ENCODE data around the gene MUC20. TPM values are rescaled to one million over a fixed set of nuclear protein-coding genes. Genes with fewer than 3 reads are reported as not detected.
"Not testable (repeated sequence)": the region's sequence is repeated elsewhere in the genome, so short reads cannot be mapped to it uniquely, and the experiment has no call there.

MUC20 gene
- total RNA-seq, 3 donors from 2014 or later = 29.5 to 147 (median 112) TPM

DNA sequence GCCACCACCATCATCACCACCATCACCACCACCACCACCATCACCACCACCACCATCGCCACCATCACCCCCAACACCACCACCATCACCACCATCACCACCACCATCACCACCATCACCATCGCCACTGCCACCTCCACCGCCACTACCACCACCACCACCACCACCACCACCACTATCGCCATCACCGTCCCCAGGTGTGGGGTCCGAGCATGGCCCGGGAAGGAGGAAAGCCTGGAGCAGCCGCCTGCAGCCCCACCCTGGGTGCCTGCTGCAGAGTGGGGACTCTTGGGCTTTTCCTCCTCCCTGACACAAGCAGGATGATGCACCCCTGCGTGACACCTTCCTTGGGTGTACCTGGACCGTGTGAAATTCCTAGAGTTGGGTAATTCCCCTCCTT lies 47.0 kb downstream of the MUC20 start:
- no peak overlapping the region for H3K4me3 ChIP-seq
- no peaks in the 10 kb centered on the region for H3K9me3 ChIP-seq
- no peak for TF ChIP-seq CTCF (IDR thresholded peaks at IDR 0.05)
- intact Hi-C loops (cut with DNase I, micrococcal nuclease) = no loop called here
- DNase-seq (peak in 1 of 3 donors; percentile 10), ATAC-seq (no peak)
- H3K4me1 ChIP-seq (ENCODE audit: low read depth) = no peaks in the 10 kb centered on the region
- no peaks in the 10 kb centered on the region for H3K36me3 ChIP-seq (ENCODE audit: low read depth)

- Histone ChIP-seq H3K4me3 (no peak overlapping the region), H3K9me3 (no peaks in the 10 kb centered on the region), H3K36me3 (ENCODE audit: low read depth) (no peaks in the 10 kb centered on the region), H3K4me1 (ENCODE audit: low read depth) (no peaks in the 10 kb centered on the region)
- intact Hi-C loops (cut with DNase I, micrococcal nuclease) = no loop called here
- TF ChIP-seq CTCF (IDR thresholded peaks at IDR 0.05) = no peak
- DNase-seq (no peak), ATAC-seq (no peak)
These were observed 47.6 kb downstream of the MUC20 start for GRCh38 chr3:195768414-195768813.

DNA sequence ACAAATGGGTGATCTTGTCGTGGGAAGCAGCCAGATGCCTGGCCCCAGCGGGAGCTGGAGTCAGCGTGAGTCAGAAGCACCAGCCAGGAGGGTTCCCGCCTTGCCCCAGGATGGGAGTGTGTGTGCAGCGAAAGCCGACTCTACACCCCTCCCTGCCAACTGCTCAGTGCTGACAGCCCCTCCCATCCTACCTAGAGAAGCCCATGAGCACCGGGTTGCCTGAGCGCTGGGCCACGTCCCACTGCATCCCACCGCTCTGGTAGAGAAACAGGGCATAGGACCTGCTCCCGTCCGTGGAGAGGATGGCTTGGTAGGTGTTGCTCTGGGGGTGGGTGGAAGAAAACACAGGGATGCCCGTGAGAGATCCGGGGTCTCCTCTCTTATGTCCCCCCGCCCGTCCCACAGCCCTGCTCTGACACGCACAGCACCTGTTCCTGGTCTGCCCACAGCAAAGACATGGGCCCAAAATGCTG lies 48.1 kb downstream of the MUC20 start:
- no peak overlapping the region for H3K4me3 ChIP-seq
- DNase-seq (no peak), ATAC-seq (peak; percentile 3)
- H3K9me3 ChIP-seq = no peaks in the 10 kb centered on the region
- no peak for TF ChIP-seq CTCF (IDR thresholded peaks at IDR 0.05)
- H3K4me1 ChIP-seq (ENCODE audit: low read depth) = no peaks in the 10 kb centered on the region
- no peaks in the 10 kb centered on the region for H3K36me3 ChIP-seq (ENCODE audit: low read depth)
- intact Hi-C loops (cut with DNase I, micrococcal nuclease) = no loop called here

- ATAC-seq (no peak), DNase-seq (no peak)
- H3K4me3 ChIP-seq = no peak overlapping the region
- no peaks in the 10 kb centered on the region for H3K9me3 ChIP-seq
- no peaks in the 10 kb centered on the region for H3K36me3 ChIP-seq (ENCODE audit: low read depth)
- no peak for TF ChIP-seq CTCF (IDR thresholded peaks at IDR 0.05)
- no peaks in the 10 kb centered on the region for H3K4me1 ChIP-seq (ENCODE audit: low read depth)
- intact Hi-C loops (cut with DNase I, micrococcal nuclease) = no loop called here
These were observed 48.8 kb downstream of the MUC20 start for GRCh38 chr3:195769551-195769950.

- intact Hi-C loops (cut with DNase I, micrococcal nuclease) = no loop called here
- ATAC-seq = no peak
- no peak for TF ChIP-seq CTCF (IDR thresholded peaks at IDR 0.05)
- no peaks in the 10 kb centered on the region for H3K9me3 ChIP-seq
- no peaks in the 10 kb centered on the region for H3K36me3 ChIP-seq (ENCODE audit: low read depth)
- no peaks in the 10 kb centered on the region for H3K4me1 ChIP-seq (ENCODE audit: low read depth)
- DNase-seq = no peak
- no peak overlapping the region for H3K4me3 ChIP-seq
These were observed 49.5 kb downstream of the MUC20 start for GRCh38 chr3:195770081-195770840.

- H3K4me1 ChIP-seq (ENCODE audit: low read depth); H3K9me3 ChIP-seq; intact Hi-C loops (cut with DNase I, micrococcal nuclease); H3K4me3 ChIP-seq; H3K36me3 ChIP-seq (ENCODE audit: low read depth): not testable (repeated sequence)
- peak; percentile 2 for ATAC-seq
- DNase-seq = peak in 1 of 3 donors; percentile 15
These were observed 50.3 kb downstream of the MUC20 start for GRCh38 chr3:195770841-195771645.

Data from mucosa of descending colon (tissue), 3 donors.